Testis (tissue), 3 donors: ENCODE measurements around the gene ZNF335. TPM values are rescaled to one million over a fixed set of nuclear protein-coding genes. Genes with fewer than 3 reads are reported as not detected.
A peak's percentile ranks its signal among the peaks of the same experiment; 100 is the strongest.
"Not testable (repeated sequence)": the region's sequence is repeated elsewhere in the genome, so short reads cannot be mapped to it uniquely, and the experiment has no call there.

Source experiments
- DNase-seq: peaks from one replicate; pipeline ENCODE4 v3.0.0-alpha.2; 2019
- H3K27ac ChIP-seq, 2 donors: fragments of 200-600 bp; sonication (generic); one replicate each; pipeline ENCODE4 v1.5.1; 2019
- H3K27me3 ChIP-seq: fragments of 200-600 bp; sonication (generic); one replicate; pipeline ENCODE4 v1.5.1; 2019
- H3K36me3 ChIP-seq: fragments of 200-600 bp; sonication (generic); one replicate; pipeline ENCODE4 v1.5.1; 2017; ENCODE audit warnings: low read depth; ENCODE audit errors: missing control alignments
- H3K4me1 ChIP-seq: fragments of 200-600 bp; sonication (generic); one replicate; pipeline ENCODE4 v1.5.1; 2019
- H3K4me3 ChIP-seq, 2 donors: fragments of 200-600 bp; sonication (generic); one replicate each; pipeline ENCODE4 v1.5.1; 2017 to 2019
- H3K9me3 ChIP-seq: fragments of 200-600 bp; sonication (generic); one replicate; pipeline ENCODE4 v1.5.1; 2017
- CTCF ChIP-seq, 3 experiments: fragments of 450-650 bp in 2 of 3; fragments of 200-600 bp in 1 of 3; sonication (generic) in 1 of 3; IDR thresholded peaks; one replicate each; pipeline ENCODE4 v1.5.1; 2016 to 2019; ENCODE audit warnings: antibody characterized with exemption in 3 of 3, mild to moderate bottlenecking in 2 of 3, moderate library complexity in 1 of 3
- POLR2A ChIP-seq: fragments of 450-650 bp; IDR thresholded peaks from one replicate; pipeline ENCODE4 v1.6.1; 2017; ENCODE audit warnings: antibody characterized with exemption, mild to moderate bottlenecking, moderate library complexity
- WGBS, 2 donors: methylation state at CpG; one replicate each; pipeline ENCODE4 v1.1.5; 2018; 5-methylcytosine and 5-hydroxymethylcytosine counted together
- intact Hi-C: fragments of 100-400 bp; cut with DNase I; formaldehyde crosslinking; loops from one replicate; pipeline ENCODE4 v1.15.1; 2023; ENCODE audit warnings: low total_unique reads
- polyA plus RNA-seq: library from polyadenylated mRNA; stranded (reverse); fragments of 350-450 nt; fragmentation: Illumina TruSeq; extraction: RNeasy Lipid Tissue Mini Kit (QIAGEN cat#74804); gene quantifications from one replicate; pipeline ENCODE4 v1.2.3, GENCODE V29; 2014; ENCODE audit warnings: low read depth, low replicate concordance; ENCODE audit not compliant: insufficient read depth
- total RNA-seq, 2 donors: library from RNA; depleted of rRNA; stranded (reverse); fragments of >200 nt; gene quantifications; one replicate each; pipeline ENCODE4 v1.2.3, GENCODE V29; 2016

Gene ZNF335
- total and polyA plus RNA-seq, 3 donors from 2014 or later, result 25.3 to 53.5 (median 50.5) TPM

- intact Hi-C loops, result no loop called here
- no peak overlapping the region for H3K27ac ChIP-seq
- H3K9me3 ChIP-seq, result no peaks in the 10 kb centered on the region
- no peak for DNase-seq
- H3K4me1 ChIP-seq, result no peaks in the 10 kb centered on the region
- TF ChIP-seq POLR2A (no peak), CTCF (IDR thresholded peaks at IDR 0.05) (no peak)
- no peaks in the 10 kb centered on the region for H3K27me3 ChIP-seq
- no peak overlapping the region for H3K4me3 ChIP-seq
- 73 to 85% methylated on average over 10 to 12 of the region's 12 CpGs for WGBS, 2 donors
- no peaks in the 10 kb centered on the region for H3K36me3 ChIP-seq
Observed at GRCh38 chr20:45993197-45993951, 21.4 kb upstream of the ZNF335 start.

- no peaks in the 10 kb centered on the region for H3K4me1 ChIP-seq
- H3K27ac ChIP-seq, result no peak overlapping the region
- H3K9me3 ChIP-seq, result no peaks in the 10 kb centered on the region
- H3K27me3 ChIP-seq, result no peaks in the 10 kb centered on the region
- TF ChIP-seq CTCF (IDR thresholded peaks at IDR 0.05) (no peak), POLR2A (no peak)
- no peak overlapping the region for H3K4me3 ChIP-seq
- intact Hi-C loops, result no loop called here
- WGBS, 2 donors, result 89 to 90% methylated on average over 3 of the region's 3 CpGs
- no peaks in the 10 kb centered on the region for H3K36me3 ChIP-seq
- DNase-seq, result no peak
Observed at GRCh38 chr20:45991616-45992015, 19.6 kb upstream of the ZNF335 start.

GRCh38 chr20:45988830-45989229 is 16.8 kb upstream of the ZNF335 start:
- H3K4me3 ChIP-seq, H3K27me3 ChIP-seq, intact Hi-C loops, H3K36me3 ChIP-seq, H3K27ac ChIP-seq, H3K9me3 ChIP-seq, DNase-seq, H3K4me1 ChIP-seq: not testable (repeated sequence)
- WGBS, 2 donors, result 79 to 88% methylated on average over 6 of the region's 6 CpGs

- 31 to 37% methylated on average over 12 to 16 of the region's 16 CpGs for WGBS, 2 donors
- H3K27me3 ChIP-seq, result no peaks in the 10 kb centered on the region
- no peaks in the 10 kb centered on the region for H3K9me3 ChIP-seq
- H3K4me1 ChIP-seq, result no peaks in the 10 kb centered on the region
- intact Hi-C loops, result no loop called here
- H3K4me3 ChIP-seq, result no peak overlapping the region
- H3K36me3 ChIP-seq, result no peaks in the 10 kb centered on the region
- TF ChIP-seq POLR2A, result no peak
- peak; percentile 34 to 77 (median 57) for TF ChIP-seq CTCF (IDR thresholded peaks at IDR 0.05)
- no peak overlapping the region for H3K27ac ChIP-seq
- DNase-seq, result peak; percentile 84
Observed at GRCh38 chr20:45987108-45987780, 15.2 kb upstream of the ZNF335 start.

- DNase-seq, result no peak
- Histone ChIP-seq H3K27me3 (no peaks in the 10 kb centered on the region), H3K4me3 (no peak overlapping the region), H3K36me3 (no peaks in the 10 kb centered on the region), H3K27ac (no peak overlapping the region), H3K9me3 (no peaks in the 10 kb centered on the region), H3K4me1 (no peaks in the 10 kb centered on the region)
- intact Hi-C loops, result no loop called here
- WGBS, 2 donors, result 49 to 75% methylated on average over 7 of the region's 7 CpGs
- no peak for TF ChIP-seq POLR2A
- no peak for TF ChIP-seq CTCF (IDR thresholded peaks at IDR 0.05)
Observed at GRCh38 chr20:45985573-45985972, 13.6 kb upstream of the ZNF335 start.
